BLaER1 (cell line): ENCODE data around the gene IQCE.

Experiments used
- H3K27ac ChIP-seq: shearing (Covaris generic); formaldehyde crosslinking; 2 replicates; pipeline ENCODE4 v1.8.1; 2022
- H3K27me3 ChIP-seq: shearing (Covaris generic); formaldehyde crosslinking; 2 replicates; pipeline ENCODE4 v1.8.1; 2022
- H3K36me3 ChIP-seq: shearing (Covaris generic); formaldehyde crosslinking; 2 replicates; pipeline ENCODE4 v1.8.1; 2022
- H3K4me1 ChIP-seq: shearing (Covaris generic); formaldehyde crosslinking; 2 replicates; pipeline ENCODE4 v1.8.1; 2022
- H3K4me2 ChIP-seq: shearing (Covaris generic); formaldehyde crosslinking; 2 replicates; pipeline ENCODE4 v1.8.1; 2022
- H3K4me3 ChIP-seq: shearing (Covaris generic); formaldehyde crosslinking; 2 replicates; pipeline ENCODE4 v1.8.1; 2022
- H3K9ac ChIP-seq: shearing (Covaris generic); formaldehyde crosslinking; 2 replicates; pipeline ENCODE4 v1.8.1; 2022
- H3K9me3 ChIP-seq: shearing (Covaris generic); formaldehyde crosslinking; 2 replicates; pipeline ENCODE4 v1.8.1; 2022
- H4K20me1 ChIP-seq: shearing (Covaris generic); formaldehyde crosslinking; 2 replicates; pipeline ENCODE4 v1.8.1; 2022
- Cebpa-rat ChIP-seq: shearing (Covaris generic); IDR thresholded peaks from 2 replicates; pipeline ENCODE4 v1.8.1; 2022

Gene IQCE

DNA sequence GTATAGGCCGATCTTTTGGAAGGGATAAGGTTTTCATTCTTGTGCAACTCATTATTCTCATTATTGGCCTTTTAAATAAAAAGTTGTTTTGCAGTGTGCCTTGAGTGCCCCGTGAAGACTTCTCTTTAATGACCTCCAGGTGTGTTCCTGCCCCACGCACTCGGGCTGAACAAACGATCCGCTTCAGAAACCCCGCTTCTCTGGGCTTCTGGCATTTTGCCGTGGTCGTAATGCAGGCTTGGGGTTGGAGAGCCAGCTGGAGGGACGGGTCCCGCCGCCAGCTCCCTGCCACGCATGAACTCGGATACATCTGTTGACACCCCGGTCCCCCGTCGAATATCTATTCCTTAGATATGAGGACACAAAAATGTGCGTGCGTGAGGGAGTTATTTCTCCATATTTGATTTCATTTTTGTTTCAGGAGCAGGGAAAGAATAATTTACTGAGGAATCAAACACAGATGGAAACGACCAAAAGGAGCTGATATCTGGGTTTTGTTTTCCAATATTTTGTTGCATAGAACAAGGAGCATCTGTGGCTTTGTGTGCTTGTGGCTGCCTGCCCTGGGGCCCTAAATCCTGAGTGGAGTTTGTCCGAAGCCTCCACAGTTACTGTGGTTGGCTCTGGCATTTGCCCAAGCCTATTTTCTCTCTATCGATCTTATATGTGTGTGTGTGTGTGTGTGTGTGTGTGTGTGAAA is 56.0 kb downstream of the IQCE start:
- peak overlapping the region; percentile 88 for H3K27ac ChIP-seq
- peak overlapping the region; percentile 73 for H3K9ac ChIP-seq
- TF ChIP-seq Cebpa-rat: no peak
- H3K4me2 ChIP-seq: peak overlapping the region; percentile 91
- no peaks in the 10 kb centered on the region for H3K9me3 ChIP-seq
- H4K20me1 ChIP-seq: no peaks in the 10 kb centered on the region
- H3K27me3 ChIP-seq: no peaks in the 10 kb centered on the region
- H3K4me3 ChIP-seq: peak overlapping the region; percentile 50
- H3K36me3 ChIP-seq: no peaks in the 10 kb centered on the region
- H3K4me1 ChIP-seq: peaks cover 96% of the 10 kb centered on the region

GRCh38 chr7:2616387-2617324 is 57.9 kb downstream of the IQCE start:
- H3K9me3 ChIP-seq: no peaks in the 10 kb centered on the region
- no peaks in the 10 kb centered on the region for H3K36me3 ChIP-seq
- H3K4me2 ChIP-seq: peak overlapping the region; percentile 91
- H3K4me3 ChIP-seq: peak overlapping the region; percentile 43
- peak overlapping the region; percentile 39 for H3K27ac ChIP-seq
- H3K27me3 ChIP-seq: no peaks in the 10 kb centered on the region
- peak overlapping the region; percentile 31; the same call in 1 of the 2 replicates for H3K9ac ChIP-seq
- no peak for TF ChIP-seq Cebpa-rat
- H4K20me1 ChIP-seq: no peaks in the 10 kb centered on the region
- H3K4me1 ChIP-seq: peaks cover 91% of the 10 kb centered on the region

DNA sequence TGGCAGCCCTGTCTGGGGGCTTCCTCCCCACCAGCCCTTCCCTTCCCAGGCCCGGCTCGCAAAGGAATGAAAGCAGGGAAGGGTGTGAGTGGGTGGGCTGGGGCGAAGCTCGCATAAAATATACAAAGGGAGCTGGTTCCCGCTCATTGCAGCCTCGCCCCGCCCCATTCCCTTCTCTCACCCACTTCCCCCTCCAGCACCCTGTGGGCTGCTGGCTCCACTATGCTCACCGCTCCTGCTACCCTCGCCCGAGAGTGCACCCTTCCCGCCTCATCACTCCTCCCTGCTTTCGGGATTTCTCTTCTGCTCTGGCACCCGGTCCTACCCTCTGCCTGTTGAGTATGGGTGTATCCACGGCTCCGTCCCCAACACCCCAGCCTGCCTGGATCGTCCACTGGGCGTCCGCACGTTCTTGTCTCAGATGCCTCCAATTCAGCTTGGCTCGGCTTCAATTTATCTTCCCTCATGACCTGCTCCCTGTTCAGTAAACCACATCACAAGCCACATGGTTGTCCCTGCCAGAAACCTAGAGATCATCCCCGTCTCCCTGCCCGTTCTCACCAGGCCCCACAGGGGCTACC is 58.6 kb downstream of the IQCE start:
- H4K20me1 ChIP-seq: no peaks in the 10 kb centered on the region
- peak overlapping the region; percentile 31; the same call in 1 of the 2 replicates for H3K9ac ChIP-seq
- H3K27ac ChIP-seq: peak overlapping the region; percentile 39; the same call in 1 of the 2 replicates
- no peak for TF ChIP-seq Cebpa-rat
- H3K4me1 ChIP-seq: peaks cover 91% of the 10 kb centered on the region
- H3K27me3 ChIP-seq: no peaks in the 10 kb centered on the region
- no peaks in the 10 kb centered on the region for H3K9me3 ChIP-seq
- peak overlapping the region; percentile 91 for H3K4me2 ChIP-seq
- H3K36me3 ChIP-seq: no peaks in the 10 kb centered on the region
- H3K4me3 ChIP-seq: peak overlapping the region; percentile 43; the same call in 1 of the 2 replicates

GRCh38 chr7:2619116-2619515 is 60.3 kb downstream of the IQCE start:
- H3K4me1 ChIP-seq: peaks cover 89% of the 10 kb centered on the region
- H3K36me3 ChIP-seq: no peaks in the 10 kb centered on the region
- H3K27ac ChIP-seq: no peak overlapping the region
- H3K27me3 ChIP-seq: no peaks in the 10 kb centered on the region
- H3K4me2 ChIP-seq: no peak overlapping the region
- H4K20me1 ChIP-seq: no peaks in the 10 kb centered on the region
- no peak overlapping the region for H3K9ac ChIP-seq
- no peak overlapping the region for H3K4me3 ChIP-seq
- no peaks in the 10 kb centered on the region for H3K9me3 ChIP-seq
- no peak for TF ChIP-seq Cebpa-rat

DNA sequence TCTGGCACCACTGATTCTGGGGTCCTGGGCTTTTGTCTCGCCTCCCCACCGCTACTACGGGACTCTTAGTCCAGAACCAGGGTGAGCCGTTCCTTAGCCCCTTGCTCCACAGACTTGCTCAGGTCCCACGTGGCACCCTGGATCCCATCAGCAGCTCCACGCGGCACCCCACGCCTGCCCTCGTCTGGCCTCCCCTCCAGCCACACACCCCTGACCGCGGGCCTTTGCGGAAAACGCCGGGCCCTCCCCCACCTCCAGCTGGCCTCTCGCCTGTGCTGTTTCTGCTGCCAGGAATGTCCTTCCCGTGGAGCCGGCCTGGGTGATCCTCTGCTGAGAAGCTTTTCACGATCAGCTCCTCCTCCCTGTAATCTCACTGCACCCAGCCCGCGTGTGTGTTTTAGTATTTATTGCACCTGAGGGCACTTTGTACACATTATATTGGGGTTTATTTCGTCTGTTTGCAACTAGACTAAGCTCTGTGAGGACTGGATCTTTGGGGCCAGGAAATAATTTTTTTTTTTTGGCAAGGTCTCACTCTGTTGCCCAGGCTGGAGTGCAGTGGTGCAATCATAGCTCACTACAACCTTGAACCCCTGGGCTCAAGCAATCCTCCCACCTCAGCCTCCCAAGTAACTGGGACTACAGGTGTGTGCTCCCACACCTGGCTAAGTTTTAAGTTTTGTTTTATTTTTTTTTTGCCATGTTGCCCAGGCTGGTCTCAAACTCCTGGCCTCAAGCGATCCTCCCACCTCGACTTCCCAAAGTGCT is 62.5 kb downstream of the IQCE start:
- Histone ChIP-seq H3K4me3 (no peak overlapping the region), H3K9me3 (no peaks in the 10 kb centered on the region), H3K4me1 (peaks cover 81% of the 10 kb centered on the region), H3K27ac (no peak overlapping the region; the same call in 1 of the 2 replicates), H4K20me1 (no peaks in the 10 kb centered on the region), H3K4me2 (peak overlapping the region; percentile 32), H3K9ac (no peak overlapping the region), H3K27me3 (no peaks in the 10 kb centered on the region), H3K36me3 (no peaks in the 10 kb centered on the region)
- TF ChIP-seq Cebpa-rat: no peak

DNA sequence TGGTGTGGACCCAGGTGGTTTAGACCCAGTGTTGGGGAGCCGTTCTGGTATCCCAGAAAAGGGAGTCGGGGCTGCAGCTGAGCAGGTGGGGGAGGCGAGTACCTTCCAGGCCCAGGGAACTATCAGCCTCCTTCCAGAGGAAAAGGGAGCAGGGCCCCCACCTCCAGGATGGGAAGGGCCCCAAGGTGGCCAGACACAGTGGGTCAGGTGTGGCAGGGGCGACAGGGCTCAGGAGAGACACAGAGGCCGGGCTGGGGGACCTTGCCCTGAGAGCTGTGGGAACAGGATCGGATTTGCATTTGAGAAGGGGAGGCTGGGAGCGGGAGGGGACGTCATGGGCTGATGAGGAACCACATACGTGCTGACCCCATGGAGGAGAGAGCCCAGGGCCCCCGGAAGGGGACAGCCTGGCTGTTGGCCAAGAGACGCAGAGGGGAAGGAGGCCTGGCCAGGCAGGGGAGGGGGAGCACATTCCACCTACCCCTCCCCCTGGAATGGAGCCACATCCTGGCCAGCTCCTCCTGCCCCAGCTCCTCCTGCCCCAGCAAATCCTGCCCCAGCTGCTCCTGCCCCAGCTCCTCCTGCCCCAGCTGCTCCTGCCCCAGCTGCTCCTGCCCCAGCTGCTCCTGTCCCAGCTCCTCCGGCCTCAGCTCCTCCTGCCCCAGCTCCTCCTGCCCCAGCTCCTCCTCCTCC is 63.3 kb downstream of the IQCE start:
- H3K9me3 ChIP-seq: no peaks in the 10 kb centered on the region
- H3K27me3 ChIP-seq: no peaks in the 10 kb centered on the region
- no peaks in the 10 kb centered on the region for H4K20me1 ChIP-seq
- H3K27ac ChIP-seq: peak overlapping the region; percentile 13; the same call in 1 of the 2 replicates
- no peak overlapping the region for H3K4me3 ChIP-seq
- H3K4me1 ChIP-seq: peaks cover 80% of the 10 kb centered on the region
- no peak overlapping the region for H3K9ac ChIP-seq
- TF ChIP-seq Cebpa-rat: no peak
- H3K4me2 ChIP-seq: peak overlapping the region; percentile 32
- H3K36me3 ChIP-seq: no peaks in the 10 kb centered on the region

- TF ChIP-seq Cebpa-rat: no peak
- Histone ChIP-seq H3K9me3 (no peaks in the 10 kb centered on the region), H3K4me1 (peaks cover 75% of the 10 kb centered on the region), H3K27me3 (no peaks in the 10 kb centered on the region), H3K4me2 (peak overlapping the region; percentile 57), H3K9ac (peak overlapping the region; percentile 24; the same call in 1 of the 2 replicates), H4K20me1 (no peaks in the 10 kb centered on the region), H3K4me3 (no peak overlapping the region), H3K36me3 (no peaks in the 10 kb centered on the region), H3K27ac (peak overlapping the region; percentile 51; the same call in 1 of the 2 replicates)
Observed at GRCh38 chr7:2622869-2623697, 64.3 kb downstream of the IQCE start.

DNA sequence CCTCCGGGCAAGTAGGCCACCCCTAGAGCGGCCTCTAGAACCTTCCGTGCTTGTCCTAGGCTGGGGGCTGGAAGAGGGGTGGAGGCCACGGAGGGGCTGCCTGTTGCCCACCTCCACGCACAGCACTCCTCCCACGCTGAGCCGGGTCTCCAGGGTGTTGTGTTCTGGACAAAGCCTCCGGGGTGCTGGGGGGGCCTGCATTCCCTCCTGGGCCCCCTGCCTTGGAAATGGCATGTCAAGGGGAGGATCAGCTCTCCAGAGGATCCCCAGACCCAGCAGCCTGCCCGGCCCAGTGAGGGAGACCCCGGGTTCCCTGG is 64.9 kb downstream of the IQCE start:
- no peaks in the 10 kb centered on the region for H4K20me1 ChIP-seq
- peak overlapping the region; percentile 24; the same call in 1 of the 2 replicates for H3K9ac ChIP-seq

More for the DNA sequence above, 64.9 kb downstream of the IQCE start:
- Histone ChIP-seq H3K27ac (peak overlapping the region; percentile 51; the same call in 1 of the 2 replicates), H3K4me1 (peaks cover 71% of the 10 kb centered on the region), H3K4me2 (peak overlapping the region; percentile 57), H3K9me3 (no peaks in the 10 kb centered on the region), H3K27me3 (no peaks in the 10 kb centered on the region), H3K4me3 (no peak overlapping the region), H3K36me3 (no peaks in the 10 kb centered on the region)
- no peak for TF ChIP-seq Cebpa-rat
